PC-3 (cell line): ENCODE data around the gene DTNBP1. TPM values are rescaled to one million over a fixed set of nuclear protein-coding genes. Genes with fewer than 3 reads are reported as not detected.

Experiments
- ATAC-seq: fragments of 200-7000 bp; cut with Tn5 transposase; 2 replicates; pipeline ENCODE4 v1.9.1; 2020; ENCODE audit warnings: mild to moderate bottlenecking, moderate library complexity
- BruUV-seq: library from RNA; stranded (reverse); fragments of 400-500 nt; replicated peaks from 2 replicates; lab custom pipeline; 2021; lab: Mats Ljungman, UMichigan
- CTCF ChIA-PET: fragments of 300-600 bp; sonication (Branson Sonifier 250); formaldehyde crosslinking; loops from one replicate; lab custom pipeline; 2022; ENCODE audit warnings: antibody characterized with exemption; lab: Charles Lee
- POLR2A ChIA-PET: fragments of 300-600 bp; sonication (Branson Sonifier 250); formaldehyde crosslinking; loops from one replicate; lab custom pipeline; 2022; ENCODE audit warnings: antibody characterized with exemption; ENCODE audit not compliant: unreplicated experiment; lab: Charles Lee
- DNase-seq: peaks from one replicate; pipeline ENCODE4 v3.0.0-alpha.2; 2015
- H2AFZ ChIP-seq: fragments of 300-600 bp; sonication (generic); 2 replicates; pipeline ENCODE4 v1.6.0; 2016; ENCODE audit warnings: antibody characterized with exemption, low read length
- H3F3A ChIP-seq: fragments of 300-600 bp; sonication (generic); one replicate; pipeline ENCODE4 v1.6.0; 2017; ENCODE audit warnings: antibody characterized with exemption, low read length, control low read depth, mild to moderate bottlenecking; ENCODE audit not compliant: unreplicated experiment
- H3K27ac ChIP-seq: fragments of 300-600 bp; sonication (generic); 2 replicates; pipeline ENCODE4 v1.5.1; 2016; ENCODE audit warnings: mild to moderate bottlenecking, low read length
- H3K27me3 ChIP-seq: fragments of 300-600 bp; sonication (generic); 2 replicates; pipeline ENCODE4 v1.6.1; 2016; ENCODE audit warnings: low read length, mixed read lengths
- H3K36me3 ChIP-seq: fragments of 300-600 bp; sonication (generic); 2 replicates; pipeline ENCODE4 v1.6.1; 2016; ENCODE audit warnings: low read depth, mixed run types, low read length, mixed read lengths
- H3K4me1 ChIP-seq: fragments of 300-600 bp; sonication (generic); 2 replicates; pipeline ENCODE4 v1.5.1; 2016; ENCODE audit warnings: low read length; ENCODE audit not compliant: insufficient read depth
- H3K4me2 ChIP-seq: fragments of 300-600 bp; sonication (generic); 2 replicates; pipeline ENCODE4 v1.6.0; 2016; ENCODE audit warnings: low read length
- H3K4me3 ChIP-seq: fragments of 300-600 bp; sonication (generic); 2 replicates; pipeline ENCODE4 v1.5.1; 2016; ENCODE audit warnings: mild to moderate bottlenecking, low read length, mixed read lengths
- H3K79me2 ChIP-seq: fragments of 300-600 bp; sonication (generic); 2 replicates; pipeline ENCODE4 v1.6.1; 2017; ENCODE audit warnings: low read length, mixed read lengths
- H3K9ac ChIP-seq: fragments of 300-600 bp; sonication (generic); 2 replicates; pipeline ENCODE4 v1.6.0; 2016; ENCODE audit warnings: mild to moderate bottlenecking, low read length
- H3K9me2 ChIP-seq: fragments of 300-600 bp; sonication (generic); replicated peaks from 2 replicates; pipeline ENCODE4 v1.6.1; 2016; ENCODE audit warnings: mixed run types, low read length, mixed read lengths
- H3K9me3 ChIP-seq: fragments of 300-600 bp; sonication (generic); 2 replicates; pipeline ENCODE4 v1.6.1; 2016; ENCODE audit warnings: low read length, mixed read lengths
- H4K20me1 ChIP-seq: fragments of 300-600 bp; sonication (generic); 2 replicates; pipeline ENCODE4 v1.6.1; 2016; ENCODE audit warnings: low read length, mixed read lengths
- CTCF ChIP-seq: fragments of 300-600 bp; sonication (generic); conservative IDR thresholded peaks from 2 replicates; pipeline ENCODE4 v1.5.1; 2017; ENCODE audit warnings: antibody characterized with exemption, low read depth, mild to moderate bottlenecking, low read length
- EZH2 ChIP-seq: fragments of 300-600 bp; sonication (generic); IDR thresholded peaks from one replicate; pipeline ENCODE4 v1.6.1; 2017; ENCODE audit warnings: antibody characterized with exemption, mild to moderate bottlenecking, low read length; ENCODE audit not compliant: unreplicated experiment
- EZH2phosphoT487 ChIP-seq: fragments of 300-600 bp; sonication (generic); IDR thresholded peaks from 2 replicates; pipeline ENCODE4 v1.6.1; 2018; ENCODE audit warnings: mild to moderate bottlenecking, antibody characterized with exemption, low read length, borderline replicate concordance
- intact Hi-C: fragments of 100-400 bp; cut with micrococcal nuclease; formaldehyde crosslinking; loops from 2 replicates; pipeline ENCODE4 v1.9.0; 2023
- total RNA-seq: library from RNA; depleted of rRNA; stranded (reverse); fragments of >200 nt; gene quantifications from 2 replicates; pipeline ENCODE4 v1.2.3, GENCODE V29; 2014

The DTNBP1 gene
- total RNA-seq, 1 experiment from 2014 or later, result 7.9 TPM

GRCh38 chr6:15606347-15606746 lies 56.5 kb downstream of the DTNBP1 start:
- no peak overlapping the region for H3K9ac ChIP-seq
- peaks cover 7% of the 10 kb centered on the region for H3K4me1 ChIP-seq
- TF ChIP-seq EZH2phosphoT487 (no peak), EZH2 (no peak), CTCF (no peak)
- H3K79me2 ChIP-seq, result no peaks in the 10 kb centered on the region
- H4K20me1 ChIP-seq, result no peaks in the 10 kb centered on the region
- no peak for ATAC-seq
- POLR2A ChIA-PET, result no interaction called here
- no peaks in the 10 kb centered on the region for H3K27me3 ChIP-seq
- H3K9me2 ChIP-seq, result no peaks in the 10 kb centered on the region
- DNase-seq, result no peak
- no peaks in the 10 kb centered on the region for H3F3A ChIP-seq
- peaks cover 5% of the 10 kb centered on the region; the same call in 1 of the 2 replicates for H3K36me3 ChIP-seq
- no peak overlapping the region for H3K4me2 ChIP-seq
- BruUV-seq, result no TSS peak
- H3K9me3 ChIP-seq, result no peaks in the 10 kb centered on the region
- intact Hi-C loops, result no loop called here
- CTCF ChIA-PET, result interaction anchor here (0.6 kb wide), 1 partner anchor 1395 kb away, joined by 3 read pairs; no protein-coding TSS in a partner anchor
- no peak overlapping the region for H3K4me3 ChIP-seq
- no peak overlapping the region for H2AFZ ChIP-seq
- H3K27ac ChIP-seq, result no peak overlapping the region

GRCh38 chr6:15604843-15605242 lies 58.0 kb downstream of the DTNBP1 start:
- H3K79me2 ChIP-seq, result no peaks in the 10 kb centered on the region
- H3F3A ChIP-seq, result no peaks in the 10 kb centered on the region
- H3K4me2 ChIP-seq, result no peak overlapping the region
- no peak for DNase-seq
- TF ChIP-seq EZH2 (no peak), EZH2phosphoT487 (no peak), CTCF (no peak)
- no peak overlapping the region for H2AFZ ChIP-seq
- ChIA-PET POLR2A (interaction anchor here (0.6 kb wide), 1 partner anchor 22 kb away, joined by 3 read pairs; no protein-coding TSS in a partner anchor), CTCF (no interaction called here)
- H3K36me3 ChIP-seq, result no peaks in the 10 kb centered on the region
- BruUV-seq, result no TSS peak
- no peak overlapping the region for H3K27ac ChIP-seq
- no peaks in the 10 kb centered on the region for H4K20me1 ChIP-seq
- ATAC-seq, result no peak
- H3K4me1 ChIP-seq, result peaks cover 7% of the 10 kb centered on the region
- H3K27me3 ChIP-seq, result no peaks in the 10 kb centered on the region
- H3K4me3 ChIP-seq, result no peak overlapping the region
- intact Hi-C loops, result no loop called here
- no peak overlapping the region for H3K9ac ChIP-seq
- H3K9me3 ChIP-seq, result no peaks in the 10 kb centered on the region
- H3K9me2 ChIP-seq, result no peaks in the 10 kb centered on the region

- H4K20me1 ChIP-seq, result no peaks in the 10 kb centered on the region
- no peaks in the 10 kb centered on the region for H3K9me2 ChIP-seq
- ChIA-PET POLR2A (no interaction called here), CTCF (no interaction called here)
- no peak for DNase-seq
- no peaks in the 10 kb centered on the region for H3K36me3 ChIP-seq
- H3K4me2 ChIP-seq, result no peak overlapping the region
- H3K9ac ChIP-seq, result no peak overlapping the region
- H3K27ac ChIP-seq, result no peak overlapping the region
- H2AFZ ChIP-seq, result no peak overlapping the region
- no peak for ATAC-seq
- intact Hi-C loops, result no loop called here
- H3K4me1 ChIP-seq, result no peaks in the 10 kb centered on the region
- no peaks in the 10 kb centered on the region for H3F3A ChIP-seq
- no peaks in the 10 kb centered on the region for H3K27me3 ChIP-seq
- H3K79me2 ChIP-seq, result no peaks in the 10 kb centered on the region
- no TSS peak for BruUV-seq
- H3K4me3 ChIP-seq, result no peak overlapping the region
- no peak for TF ChIP-seq EZH2
- no peak for TF ChIP-seq EZH2phosphoT487
- no peaks in the 10 kb centered on the region for H3K9me3 ChIP-seq
Measured at GRCh38 chr6:15602154-15602553, 60.7 kb downstream of the DTNBP1 start.
